Left forelimb (tissue), 1 donor: Measurements from ENCODE around the gene WDFY4.

ENCODE experiments used
- DNase-seq: peaks from one replicate; pipeline ENCODE4 v3.0.0-alpha.2; 2018; ENCODE audit warnings: low spot score

The WDFY4 gene

DNA sequence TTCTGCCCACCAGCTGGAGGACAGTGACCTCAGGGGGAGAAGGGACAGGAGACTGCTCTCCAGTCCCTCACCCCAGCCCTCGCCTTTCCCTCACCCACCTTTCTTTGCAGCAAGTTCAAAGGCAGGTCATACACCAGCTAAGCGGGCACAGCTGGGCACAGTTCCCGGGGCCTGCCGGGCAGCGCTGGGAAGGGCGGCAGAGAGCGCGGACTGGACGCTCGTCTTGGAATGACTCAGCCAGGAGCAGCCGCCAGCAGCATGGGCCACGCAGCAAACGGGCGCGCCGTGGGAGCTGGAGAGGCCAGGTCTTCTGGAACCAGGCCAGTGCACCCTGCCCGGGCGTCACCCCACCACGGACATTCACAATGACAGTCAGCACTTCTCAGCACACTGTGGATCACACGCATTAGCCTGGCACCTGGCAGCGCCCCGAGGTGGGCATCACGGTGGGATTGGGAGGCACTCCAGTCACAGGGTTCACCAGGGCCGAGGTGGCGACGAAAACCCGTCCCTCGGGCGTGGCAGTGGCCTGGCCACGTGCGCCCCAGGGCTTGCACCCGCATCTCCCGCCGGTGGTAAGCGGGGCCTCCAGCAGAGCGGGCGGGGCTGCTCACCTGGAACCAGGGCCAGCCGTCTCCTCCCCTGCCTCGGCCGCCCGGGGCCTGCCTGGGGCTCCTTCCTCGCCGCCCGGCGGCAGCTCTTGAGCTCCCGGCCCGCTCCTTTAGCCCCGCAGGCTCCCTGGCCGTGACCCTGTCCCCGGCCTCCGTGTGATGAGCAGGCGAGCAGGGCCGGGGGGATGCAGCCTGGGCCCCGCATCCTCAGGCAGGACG, 29.0 kb upstream of the WDFY4 start:
- DNase-seq: peak; percentile 67

DNA sequence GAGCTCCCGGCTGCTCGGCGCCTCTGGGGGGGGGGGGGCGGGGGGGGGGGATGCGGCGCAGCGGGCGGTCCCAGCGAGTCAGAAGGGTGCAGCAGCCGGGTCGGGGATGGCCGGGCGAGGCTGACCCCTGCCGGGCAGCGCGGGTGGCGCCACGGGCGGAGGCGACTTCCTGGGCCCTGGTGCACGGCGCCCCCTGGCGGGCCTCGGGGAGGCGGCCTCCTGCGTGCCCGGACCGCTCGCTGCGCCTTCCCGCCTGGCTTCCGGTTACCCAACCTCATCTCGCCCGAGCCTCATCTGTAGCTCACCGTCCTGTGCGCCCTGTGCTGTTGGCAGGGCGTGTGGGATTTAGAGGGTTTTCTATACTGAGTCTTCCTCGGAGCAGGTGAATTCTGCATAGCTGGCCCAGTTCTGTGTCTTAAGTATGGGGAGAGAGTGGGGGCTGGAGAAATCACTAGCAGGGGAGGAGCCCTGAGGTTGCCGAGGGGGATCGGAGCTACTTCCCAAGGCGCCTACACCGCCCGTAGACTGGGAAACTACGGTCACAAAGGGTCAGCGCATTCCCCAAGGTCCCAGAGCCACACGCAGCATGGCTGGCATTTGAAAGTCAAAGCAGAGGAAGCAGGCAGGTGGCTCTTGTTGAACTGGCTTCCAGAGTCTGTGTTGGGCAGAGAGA, 28.3 kb upstream of the WDFY4 start:
- DNase-seq: peak; percentile 95

DNA sequence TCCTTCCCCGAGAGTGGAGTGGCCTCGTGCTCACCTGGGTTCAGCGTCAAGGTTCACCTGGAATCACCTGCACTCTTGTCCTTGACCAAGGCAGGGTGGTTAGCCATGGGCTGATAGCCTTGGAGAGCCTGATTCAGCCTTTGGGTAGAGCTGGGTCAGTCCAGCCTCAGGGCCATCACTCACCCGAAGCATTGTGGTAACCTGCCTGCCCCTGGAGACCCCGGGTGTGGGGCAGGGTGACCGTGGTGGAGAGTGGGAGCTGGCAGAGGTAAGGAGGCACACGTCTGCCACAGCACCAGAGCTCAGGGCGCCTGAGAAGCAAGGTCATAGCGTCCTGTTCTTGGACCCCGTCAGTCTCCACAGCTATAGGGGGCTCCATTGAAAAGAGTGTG, 27.8 kb upstream of the WDFY4 start:
- peak; percentile 62 for DNase-seq

DNA sequence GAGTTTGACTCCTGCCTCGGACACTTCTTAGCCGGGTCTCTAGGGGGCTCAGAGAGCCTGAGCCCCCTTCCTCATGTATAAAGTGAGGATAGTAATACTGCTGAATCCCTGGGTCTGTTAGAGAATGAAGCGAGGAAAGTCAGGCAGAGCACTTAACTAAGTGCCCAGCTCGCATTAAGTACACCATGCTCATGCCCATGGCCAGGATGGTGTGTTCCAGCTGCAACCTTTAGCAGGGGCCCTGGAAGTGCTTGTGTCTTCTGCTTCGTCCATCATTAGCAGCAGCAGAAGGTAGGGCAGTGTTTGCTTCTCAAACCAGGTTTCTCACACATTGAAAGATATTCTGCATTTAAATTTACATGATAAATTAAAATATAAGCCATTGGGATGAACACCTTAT, 27.3 kb upstream of the WDFY4 start:
- DNase-seq: peak; percentile 53

DNA sequence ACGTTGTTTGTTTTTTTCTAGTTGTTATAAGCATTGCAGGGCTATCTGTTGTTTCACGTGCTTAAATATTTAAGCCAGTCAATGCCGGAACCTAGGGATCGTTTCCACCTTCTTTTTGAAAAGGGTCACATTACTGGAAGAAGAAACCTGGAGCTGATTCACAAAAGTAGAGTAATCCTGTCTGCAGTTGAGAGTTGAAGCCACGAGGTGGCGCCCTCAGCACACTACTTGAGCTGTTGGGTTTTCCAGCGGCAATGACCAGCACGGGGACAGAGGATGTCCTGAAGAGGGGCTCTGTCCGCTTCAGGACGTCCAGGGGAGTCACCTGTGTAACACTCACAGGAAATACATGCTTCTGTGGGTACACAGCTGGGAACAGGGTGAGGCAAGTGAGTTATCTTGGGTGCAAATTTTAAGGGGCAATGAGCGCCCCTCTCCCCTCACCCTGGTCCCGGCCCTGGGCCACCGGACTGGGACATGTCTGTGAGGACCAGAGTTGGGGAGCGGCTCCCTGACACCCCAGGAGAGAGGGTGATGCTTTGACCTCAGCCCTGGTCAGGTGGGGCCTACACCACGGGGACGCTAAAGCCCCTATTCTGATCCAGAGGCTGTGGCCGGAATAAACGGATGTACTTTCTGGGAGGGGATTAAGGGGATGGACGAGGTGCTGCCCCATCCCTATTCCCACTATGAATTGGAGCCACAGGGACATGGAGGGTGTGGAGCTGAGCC, 26.3 kb upstream of the WDFY4 start:
- DNase-seq: peak; percentile 78

DNA sequence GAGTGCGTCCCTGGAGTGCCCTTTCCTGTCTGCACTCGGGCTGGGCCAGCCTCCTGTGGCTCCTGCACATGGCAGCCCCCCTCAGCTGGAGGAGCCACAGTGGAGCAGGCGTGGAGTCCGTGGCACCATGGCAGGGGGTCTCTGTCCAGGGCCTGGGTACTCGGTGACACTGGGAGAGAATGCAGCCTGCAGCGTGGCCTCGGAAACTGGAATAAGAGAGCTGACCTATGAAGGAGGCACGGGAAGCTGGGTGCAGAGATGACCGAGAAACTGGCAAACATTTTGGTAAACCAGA, 25.8 kb upstream of the WDFY4 start:
- no peak for DNase-seq

DNA sequence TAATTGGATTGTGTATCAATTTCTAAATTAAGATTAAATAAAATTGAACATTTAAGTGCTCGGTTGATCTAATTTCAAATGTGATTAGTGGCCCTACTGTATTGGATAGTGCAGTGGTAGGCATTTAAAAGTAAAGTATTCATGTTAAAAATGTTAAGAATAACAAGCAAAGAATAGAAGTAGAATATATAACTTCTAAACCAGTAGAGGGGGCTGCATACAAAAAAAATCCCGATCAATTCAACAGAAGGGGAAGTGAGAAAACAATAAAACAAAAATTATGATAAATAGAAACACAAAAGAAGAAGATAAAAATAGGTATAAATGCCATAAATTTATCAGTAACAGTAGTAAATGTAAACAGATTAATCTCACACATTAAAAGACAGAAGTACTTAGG, 24.9 kb upstream of the WDFY4 start:
- DNase-seq: no peak

DNA sequence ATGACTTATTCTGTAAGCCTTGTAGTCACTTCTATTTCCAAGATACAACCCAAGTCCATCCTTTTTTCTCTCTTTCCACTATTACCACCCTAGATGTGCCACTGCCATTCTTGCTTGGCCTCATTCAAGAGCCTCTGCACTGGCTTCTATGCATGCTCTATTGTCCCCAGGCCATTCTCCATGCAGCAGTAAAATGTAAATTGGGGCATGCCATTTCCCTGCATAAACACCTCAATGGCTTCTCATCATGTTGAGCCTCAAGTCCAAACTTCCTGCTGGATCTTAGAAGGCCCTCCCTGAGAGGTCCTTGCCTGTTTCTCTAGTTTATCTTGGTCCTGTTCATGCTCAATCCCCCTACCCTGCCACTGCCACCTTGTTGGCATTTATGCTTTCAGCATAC, 23.2 kb upstream of the WDFY4 start:
- peak; percentile 26 for DNase-seq

DNA sequence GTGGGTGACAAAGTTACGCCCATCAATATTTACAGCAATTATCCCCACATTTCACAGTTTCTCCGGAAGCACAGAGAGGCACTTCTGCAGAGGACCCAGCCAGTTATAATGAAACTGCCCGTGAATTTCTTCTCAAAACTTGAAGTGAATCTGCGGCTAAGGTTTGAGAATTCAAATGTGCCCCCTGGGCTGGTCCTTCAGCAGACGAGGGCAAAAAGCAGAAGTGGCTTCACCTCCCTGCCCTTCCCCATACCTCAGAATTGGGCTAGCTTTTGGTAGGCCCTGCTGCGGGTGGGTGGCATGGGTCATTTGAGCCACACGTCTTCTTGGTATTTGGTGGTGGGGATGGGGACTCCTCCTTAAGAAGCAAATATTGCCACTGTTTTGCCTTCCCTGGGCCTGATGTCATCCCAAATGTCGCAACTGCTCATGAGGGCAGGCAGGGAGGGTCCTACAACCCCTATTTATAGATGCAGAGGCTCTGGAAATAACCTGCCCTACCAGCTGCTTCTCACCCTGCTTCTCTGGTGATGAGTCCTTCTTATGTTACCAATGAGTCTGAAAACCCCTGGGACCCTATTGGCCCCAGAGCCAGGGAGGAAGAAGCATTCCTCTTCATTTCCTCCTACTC, 16.6 kb upstream of the WDFY4 start:
- DNase-seq: no peak

DNA sequence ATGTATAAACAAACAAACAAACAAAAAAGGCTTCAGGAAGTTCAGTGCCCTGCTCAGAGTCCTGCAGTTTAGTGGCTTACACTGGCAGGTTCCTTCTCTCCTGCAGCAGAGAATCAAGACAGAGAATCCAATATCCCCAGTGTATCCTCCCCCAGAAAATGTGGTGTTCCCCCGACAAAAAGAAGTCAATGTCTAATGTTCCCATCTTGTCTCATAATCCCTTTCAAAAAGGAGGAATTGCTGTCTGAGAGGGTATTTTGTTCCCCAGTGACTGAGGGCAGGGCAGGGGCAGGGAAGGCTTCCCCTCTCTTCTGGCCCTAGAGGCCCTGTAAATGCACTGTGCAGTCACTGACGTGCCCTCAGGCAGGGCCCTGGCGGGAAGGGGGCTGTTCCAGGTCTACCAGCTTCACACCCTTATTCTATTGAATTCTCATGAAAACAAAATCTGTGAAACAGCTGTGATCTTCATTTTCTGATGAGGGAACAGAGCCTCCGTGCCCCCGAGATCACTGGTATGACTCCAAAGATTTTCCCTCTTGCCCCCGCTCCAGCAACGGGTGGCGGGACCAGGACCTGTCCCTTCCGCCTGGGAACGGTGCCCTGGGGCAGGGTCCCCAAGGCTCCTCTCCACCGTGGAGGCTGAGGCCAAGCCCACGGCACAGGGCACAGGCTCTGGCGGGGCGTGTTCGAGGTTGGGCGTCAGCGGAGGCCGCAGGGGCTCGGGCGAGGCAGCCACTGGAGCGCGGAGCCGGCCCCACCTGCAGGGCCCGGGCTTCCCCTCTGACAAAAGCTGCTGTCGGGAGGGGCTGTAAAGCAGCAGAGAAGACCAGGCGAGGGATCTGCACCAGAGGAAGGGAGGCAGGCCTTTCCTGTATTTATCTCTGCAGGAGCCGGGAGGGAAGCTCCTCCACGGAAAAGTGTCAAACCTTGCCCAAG, 13.4 kb upstream of the WDFY4 start:
- no peak for DNase-seq

DNA sequence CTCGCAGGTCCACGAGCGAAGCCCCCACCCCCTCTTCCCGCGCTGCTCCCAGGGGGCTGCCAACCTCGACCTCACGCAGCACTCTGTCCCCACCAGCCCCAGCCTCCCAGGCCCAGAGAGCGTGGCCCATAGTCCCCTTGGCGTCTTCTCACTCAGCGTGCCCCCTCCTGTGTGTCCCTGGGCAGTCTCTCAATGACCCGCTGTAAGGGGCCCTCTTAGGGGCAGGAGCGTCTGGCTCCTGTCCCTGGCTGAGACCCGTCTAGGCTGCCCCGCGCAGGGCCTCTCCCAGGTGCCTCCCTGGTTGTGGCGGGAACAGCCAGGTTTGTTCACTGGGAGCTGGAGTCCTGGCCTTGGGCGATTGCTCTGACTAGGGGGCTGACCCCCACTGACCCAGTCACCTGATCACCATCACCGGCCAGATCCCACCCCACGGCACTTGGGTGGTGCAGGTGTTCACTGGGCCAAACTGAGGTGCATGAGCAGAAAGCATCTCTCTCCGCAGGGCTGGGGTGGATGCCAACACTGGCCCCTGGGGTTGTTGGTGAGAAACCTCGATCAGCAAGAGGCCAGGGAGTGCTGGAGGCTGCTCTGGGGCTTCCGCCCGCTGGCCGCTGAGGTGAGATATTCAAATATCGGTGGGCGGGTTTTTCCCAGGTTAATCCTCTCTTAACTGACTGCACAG, 12.6 kb upstream of the WDFY4 start:
- DNase-seq: no peak

DNA sequence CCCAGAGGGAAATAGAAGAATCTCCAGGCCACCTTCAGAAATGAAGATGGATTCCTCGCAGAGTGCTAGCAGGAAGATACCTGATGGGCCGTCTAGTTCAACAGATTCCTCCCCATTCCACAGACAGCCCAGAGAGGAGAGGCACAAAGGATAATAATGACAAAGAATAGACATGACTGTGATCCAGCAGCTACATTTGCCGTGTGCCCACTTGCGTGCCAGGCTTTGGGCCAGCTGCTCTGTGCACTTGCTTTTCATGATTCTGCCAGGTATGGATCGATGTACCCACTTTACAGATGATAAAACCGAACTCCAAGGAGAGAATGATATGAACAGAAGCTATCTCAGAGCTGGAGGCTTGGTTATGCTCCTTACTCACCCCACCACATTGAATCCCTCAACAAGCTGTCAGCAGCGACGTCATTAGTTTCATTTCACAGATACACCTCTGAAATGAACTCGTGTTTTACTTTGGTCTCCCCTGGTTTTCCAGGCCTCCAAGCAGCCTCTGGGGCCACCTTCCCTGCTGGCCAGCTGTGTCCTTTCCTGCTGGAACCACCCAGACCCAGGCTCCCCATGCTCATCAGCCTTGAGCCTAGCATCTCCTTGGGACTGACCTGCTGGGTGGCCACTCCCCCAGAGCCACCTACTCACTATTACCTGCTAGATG, 11.9 kb upstream of the WDFY4 start:
- no peak for DNase-seq

DNA sequence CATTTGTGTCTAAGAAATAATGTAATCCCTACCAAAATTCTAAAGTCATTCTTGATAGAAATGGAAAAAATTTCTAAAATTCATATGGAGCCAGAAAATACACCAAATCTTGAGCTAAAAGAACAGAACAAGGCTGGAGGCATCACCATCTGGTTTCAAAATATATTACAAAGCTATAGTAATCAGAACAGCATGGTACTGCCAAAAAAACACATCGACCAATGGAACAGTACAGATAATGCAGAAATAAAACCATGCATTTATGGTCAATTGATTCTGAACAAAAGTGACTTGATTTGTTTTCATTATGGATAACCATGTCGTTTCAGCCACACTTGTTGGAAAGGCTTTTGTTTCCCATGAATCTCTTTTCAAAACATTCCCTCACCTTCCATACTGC, 7.0 kb upstream of the WDFY4 start:
- no peak for DNase-seq

DNA sequence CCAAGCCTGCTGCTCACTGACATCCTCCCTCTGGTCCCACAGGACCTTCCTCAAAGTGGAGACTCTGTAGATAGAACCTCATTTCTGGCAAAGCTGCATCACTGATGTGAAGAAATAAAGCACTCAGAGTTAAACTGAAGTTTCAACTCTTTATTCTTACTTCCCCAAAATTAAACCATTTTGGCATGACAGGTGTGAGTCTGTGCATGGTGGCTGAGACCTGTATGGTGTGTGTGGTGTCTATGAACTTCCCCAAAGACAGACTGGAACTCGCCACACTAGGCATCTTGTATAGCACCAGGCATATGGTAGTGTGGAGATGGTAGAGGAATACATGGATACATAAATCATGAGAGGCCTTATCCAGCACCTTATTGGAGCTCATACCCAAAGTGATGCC, 6.6 kb upstream of the WDFY4 start:
- no peak for DNase-seq

DNA sequence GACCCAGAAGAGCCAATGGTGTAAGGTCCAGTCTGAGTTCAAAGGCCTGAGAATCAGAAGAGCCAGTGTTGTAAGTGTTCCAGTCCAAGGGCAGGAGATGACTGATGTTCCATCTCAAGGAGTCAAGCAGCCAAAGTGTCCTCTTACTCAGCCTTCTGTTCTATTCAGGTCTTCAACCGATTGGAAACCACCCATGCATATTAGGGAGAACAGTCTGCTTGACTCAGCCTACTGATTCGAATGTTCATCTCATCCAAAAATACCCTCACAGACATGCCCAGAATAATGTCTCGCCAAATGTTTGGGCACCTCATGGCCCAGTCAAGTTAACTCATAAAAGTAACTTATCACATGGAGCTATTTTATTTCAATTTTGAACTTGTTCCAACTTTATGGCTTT, 2.9 kb upstream of the WDFY4 start:
- no peak for DNase-seq

DNA sequence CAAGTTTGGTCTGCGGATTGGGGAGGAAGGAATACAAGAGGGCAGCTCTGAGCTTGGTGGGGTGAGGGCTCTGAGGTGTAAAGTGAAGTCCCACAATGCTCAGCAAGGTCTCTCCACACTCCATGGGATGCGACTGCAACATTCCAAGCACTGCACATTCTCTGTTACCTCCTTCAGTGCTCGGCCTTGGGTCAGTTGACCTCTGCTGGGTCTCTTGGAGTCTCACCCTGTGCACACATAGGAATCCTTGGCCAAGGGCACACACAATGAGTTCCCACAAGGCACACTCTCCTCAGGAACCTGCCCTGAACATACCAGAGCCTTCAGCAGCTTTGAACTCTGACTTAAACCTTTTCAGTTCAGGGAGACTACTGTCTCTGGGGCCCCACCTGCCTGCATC, 2.4 kb upstream of the WDFY4 start:
- DNase-seq: no peak

DNA sequence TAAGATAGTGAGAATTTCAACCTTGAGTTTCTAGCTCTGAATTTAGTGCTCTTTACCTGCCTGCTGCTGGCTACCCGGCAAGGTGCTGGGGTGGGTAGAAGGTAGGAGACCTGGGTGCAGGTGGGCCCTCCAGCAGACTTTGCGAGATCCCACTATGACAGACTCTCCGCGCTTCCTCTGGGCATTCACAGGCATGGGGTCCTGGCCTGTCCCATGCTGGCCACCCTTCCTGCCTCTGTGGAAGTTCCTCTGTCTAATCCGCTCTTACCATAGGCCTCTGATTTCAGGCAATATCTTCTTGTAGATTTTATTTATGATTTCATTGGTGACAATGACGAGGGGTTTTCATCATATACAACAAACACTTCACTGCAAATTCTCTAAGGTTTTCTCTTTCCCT, 1.2 kb upstream of the WDFY4 start:
- no peak for DNase-seq

DNA sequence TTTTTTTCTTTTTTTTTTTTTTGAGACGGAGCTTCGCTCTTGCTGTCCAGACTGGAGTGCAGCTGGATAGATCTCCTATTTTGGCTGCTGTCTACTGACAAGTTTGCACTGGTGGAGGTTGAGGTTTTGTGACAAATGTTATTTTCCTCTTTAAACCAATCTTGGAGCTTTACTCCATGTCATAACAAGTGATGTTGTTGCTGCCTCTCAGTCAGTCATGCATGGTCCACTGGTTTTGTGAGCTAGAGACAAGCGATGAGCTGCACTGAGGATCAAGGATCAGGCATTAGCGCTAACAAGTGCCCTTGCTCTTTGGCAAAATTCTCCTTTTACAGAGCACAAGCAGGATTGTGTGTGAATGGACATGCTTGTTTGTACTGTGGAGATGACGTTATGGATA, 805 bp upstream of the WDFY4 start:
- no peak for DNase-seq

DNA sequence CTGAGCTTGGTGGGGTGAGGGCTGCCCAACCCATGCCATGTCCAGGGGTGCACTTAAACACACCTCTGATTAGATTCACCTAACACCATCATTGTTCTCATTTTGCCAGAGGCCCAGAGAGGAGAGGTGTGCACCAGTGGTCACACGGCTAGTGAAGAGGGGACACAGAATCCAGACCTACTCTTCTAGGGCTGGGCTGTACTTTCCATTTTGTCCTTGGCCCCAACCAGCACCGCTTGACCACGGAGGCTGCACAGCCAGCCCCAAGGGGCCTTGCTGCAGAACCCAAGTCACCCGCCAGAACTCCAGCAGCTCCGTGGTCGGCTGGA, 246 bp upstream of the WDFY4 start:
- no peak for DNase-seq

DNA sequence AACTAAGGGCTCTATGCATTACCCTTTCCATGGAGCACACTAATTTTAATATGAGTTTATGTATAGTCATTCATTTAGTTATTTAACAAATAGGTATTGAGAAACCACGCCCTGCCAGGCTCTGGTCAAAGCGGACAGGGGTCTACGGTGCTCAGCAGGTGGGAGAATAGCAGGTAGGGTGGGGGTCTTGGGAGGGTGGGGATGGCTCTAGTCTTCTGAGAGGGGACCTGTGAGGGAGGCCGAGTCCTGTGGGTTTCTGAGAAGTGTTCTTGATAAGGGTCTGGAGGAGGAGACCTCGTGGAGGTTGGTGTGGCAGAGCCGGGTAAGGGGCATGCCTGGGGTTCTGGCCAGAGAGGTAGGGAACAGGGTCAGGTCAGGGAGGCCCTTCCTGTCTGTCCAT, 1.1 kb downstream of the WDFY4 start:
- no peak for DNase-seq
